Fibroblast of skin of left biceps (primary cell): ENCODE data around the gene LOXHD1.

Source experiments
- DNase-seq, 2 experiments: peaks; one replicate each; pipeline ENCODE4 v3.0.0-alpha.2; 2013; ENCODE audit warnings: low read depth in 2 of 2

Gene LOXHD1

DNA sequence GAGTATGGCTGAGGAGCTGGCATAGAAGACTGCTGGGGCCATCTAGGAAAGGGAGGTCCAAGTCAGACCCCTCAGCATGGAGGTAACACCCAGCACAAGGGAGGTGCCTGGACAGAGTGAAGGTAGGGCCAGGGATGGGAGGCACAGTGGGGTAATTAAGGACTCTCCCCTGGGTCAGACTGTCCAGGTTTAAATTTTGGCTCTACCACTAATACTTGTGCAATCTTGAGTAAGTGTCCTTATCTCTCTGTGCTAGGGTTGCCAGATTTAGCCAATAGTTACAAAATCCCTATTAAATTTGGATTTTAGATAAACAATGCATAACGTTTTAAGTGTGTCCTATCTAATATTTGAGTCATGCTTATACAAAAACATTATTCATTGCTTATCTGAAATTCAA is 109.5 kb downstream of the LOXHD1 start:
- DNase-seq = no peak

DNA sequence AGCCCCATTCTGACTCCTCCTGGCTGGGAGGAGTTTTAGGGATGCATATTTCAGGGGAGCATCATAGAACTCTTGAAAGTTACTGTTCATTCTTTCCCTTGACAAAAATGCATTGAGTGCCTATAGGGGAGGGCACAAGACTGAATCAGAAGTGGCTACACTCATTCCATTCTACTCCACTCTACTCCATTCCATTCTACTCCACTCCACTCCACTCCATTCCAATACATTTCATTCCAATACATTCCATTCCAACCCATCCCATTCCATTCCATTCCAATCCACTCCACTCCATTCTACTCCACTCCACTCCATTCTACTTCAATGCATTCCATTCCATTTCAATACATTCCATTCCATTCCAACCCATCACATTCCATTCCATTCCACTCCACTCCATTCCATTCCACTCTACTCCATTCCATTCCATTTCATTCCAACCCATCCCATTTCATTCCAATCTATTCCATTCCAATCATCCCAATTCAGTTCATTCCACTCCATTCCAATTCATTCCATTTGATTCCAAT is 110.8 kb downstream of the LOXHD1 start:
- no peak for DNase-seq

DNA sequence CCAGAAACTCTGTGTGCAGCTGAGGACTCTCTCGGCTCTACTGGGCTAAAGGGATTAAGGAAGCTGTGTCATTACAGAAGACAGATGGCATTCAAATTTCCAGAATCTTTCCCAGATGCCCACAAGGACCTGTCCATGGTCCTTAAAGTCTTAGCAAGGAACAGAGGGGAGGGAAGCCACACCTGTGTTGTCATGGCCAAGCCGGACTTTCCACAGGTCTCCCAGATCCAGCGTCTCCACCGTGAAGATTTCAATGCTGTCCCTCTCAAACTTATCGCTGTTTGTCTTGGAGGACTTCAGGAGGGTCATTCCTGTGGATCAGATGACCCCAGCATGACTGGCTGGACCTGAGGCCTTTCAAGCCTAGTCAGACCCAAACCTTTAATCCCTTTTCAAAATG is 114.5 kb downstream of the LOXHD1 start:
- DNase-seq = no peak

GRCh38 chr18:46541626-46542189 is 115.3 kb downstream of the LOXHD1 start:
- no peak for DNase-seq

DNA sequence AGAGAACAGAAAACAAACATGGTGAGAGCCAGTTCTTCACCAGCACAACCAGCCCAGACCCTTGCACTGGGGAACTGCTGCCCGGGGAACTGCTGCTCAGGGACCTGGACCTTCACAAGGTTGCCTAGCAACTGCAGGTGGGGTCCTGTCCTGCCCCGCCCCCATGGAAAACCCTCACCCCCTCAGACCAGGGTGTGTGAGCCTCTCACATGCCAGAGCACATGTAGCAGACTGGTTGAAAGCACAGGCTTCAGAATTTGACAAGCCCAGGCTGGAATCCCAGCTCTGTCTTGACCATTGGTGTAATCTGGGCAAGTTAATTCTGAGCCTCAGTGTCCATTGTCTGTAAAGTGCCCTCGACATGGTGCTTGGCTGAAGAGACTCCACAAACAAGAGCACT is 118.6 kb downstream of the LOXHD1 start:
- DNase-seq = no peak

- DNase-seq = no peak
Observed at GRCh38 chr18:46536215-46536874, 120.7 kb downstream of the LOXHD1 start.

DNA sequence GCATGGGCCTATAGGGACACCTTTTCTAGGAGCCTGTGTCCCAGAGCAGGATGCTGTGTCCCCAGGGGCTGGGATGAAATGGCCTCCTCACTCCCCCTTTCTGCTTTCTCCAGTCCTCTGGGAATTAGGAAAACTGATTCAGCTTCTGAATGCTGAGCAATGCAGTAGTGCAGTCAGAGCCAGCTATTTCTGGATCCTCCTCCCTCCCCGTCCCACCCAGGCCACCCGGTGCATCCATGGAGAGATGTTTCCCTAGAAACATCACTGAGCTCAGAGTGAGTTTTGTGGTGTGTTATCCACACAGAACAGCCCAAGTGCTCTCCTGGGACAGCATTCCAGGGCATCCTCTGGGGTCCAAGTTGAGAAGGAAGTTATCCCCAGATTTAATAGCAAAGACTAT is 125.5 kb downstream of the LOXHD1 start:
- no peak for DNase-seq

DNA sequence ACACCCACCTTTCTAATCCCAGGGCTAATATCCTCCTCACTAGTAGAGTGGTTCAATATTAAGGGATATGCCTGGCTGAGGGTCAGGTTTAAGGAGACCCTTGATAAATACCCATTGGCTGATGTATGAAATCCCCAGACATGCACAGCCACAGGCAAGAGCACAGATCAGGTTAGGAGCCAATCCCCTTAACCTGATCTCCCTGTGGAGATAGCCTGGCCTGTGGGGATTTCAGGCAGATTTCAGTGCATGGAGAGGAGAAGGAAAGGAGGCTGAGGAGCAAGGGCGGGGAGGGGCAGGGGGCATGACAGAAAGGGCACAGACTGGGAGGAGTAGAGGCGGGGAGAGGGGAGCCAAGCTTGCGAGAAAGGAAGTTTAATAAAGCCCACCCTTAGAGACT is 129.0 kb downstream of the LOXHD1 start:
- no peak for DNase-seq

DNA sequence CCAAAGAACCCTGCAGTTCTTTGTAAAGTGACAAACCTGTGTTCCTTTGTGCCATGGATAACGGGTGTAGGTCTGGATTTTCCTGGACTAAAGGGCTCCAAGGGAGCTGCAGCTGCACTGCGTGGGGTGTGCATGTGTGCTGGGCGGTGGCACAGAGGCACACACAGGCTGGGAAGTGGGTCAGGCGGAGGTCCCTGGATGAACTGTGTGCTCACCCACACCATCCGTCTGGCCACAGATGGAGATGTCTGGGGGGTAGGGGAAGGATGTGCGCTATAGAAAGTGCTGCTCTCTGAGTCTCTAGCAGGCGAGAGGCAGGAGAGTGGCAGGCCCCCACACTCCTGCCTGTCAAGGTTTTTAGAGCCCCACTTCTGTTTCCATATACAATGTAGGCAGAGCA is 137.2 kb downstream of the LOXHD1 start:
- no peak for DNase-seq

DNA sequence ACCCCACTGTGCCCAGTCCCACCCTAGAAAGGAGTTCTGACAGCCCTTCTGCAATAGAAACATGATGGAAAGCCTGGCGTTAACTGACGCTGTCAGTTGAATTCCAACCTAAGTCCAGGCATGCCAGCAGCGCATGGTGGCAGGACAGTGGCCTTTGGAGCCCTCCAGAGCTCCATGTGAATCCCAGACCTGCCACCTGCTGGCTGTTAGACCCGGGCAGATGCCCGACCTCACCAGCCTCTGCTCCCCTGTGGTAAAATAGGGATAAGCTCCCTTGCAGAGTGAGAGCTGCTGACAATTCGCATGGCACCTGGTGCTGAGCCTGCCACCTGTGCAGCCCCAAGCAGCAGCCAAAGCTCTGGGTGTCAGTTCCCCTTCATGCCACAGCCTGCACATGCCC is 138.6 kb downstream of the LOXHD1 start:
- no peak for DNase-seq

DNA sequence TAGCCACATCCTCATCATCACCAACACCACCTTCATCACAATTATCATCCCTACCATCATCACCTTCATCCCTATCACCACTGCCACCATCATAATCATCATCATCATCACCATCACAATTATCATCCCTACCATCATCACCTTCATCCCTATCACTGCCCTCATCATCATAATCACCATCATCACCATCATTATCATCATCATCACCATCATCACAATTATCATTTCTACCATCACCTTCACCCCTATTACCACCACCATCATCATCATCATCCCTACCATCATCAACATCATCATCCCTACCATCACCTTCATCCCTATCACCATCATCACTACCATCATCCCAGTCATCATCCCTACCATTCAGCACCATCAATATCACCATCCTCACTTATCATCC is 140.5 kb downstream of the LOXHD1 start:
- no peak for DNase-seq

DNA sequence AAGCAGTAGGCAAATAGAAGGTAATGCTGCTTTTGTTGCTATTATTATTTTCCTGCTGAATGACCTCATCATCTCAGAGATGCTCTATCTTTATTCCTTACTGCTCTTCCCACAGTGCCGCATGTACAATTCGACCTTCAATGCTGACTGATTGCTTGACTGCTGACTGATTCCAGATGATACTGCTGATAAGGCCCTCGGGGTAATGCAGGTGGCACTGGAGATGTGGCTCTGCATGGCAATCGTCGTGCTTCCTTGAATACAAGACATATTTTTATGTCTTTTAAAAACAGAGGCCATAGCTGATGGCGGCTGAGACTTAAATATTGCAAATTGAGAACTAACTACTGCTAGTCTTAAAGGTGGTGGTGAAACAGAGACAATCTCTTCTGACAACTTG is 146.6 kb downstream of the LOXHD1 start:
- DNase-seq = no peak

DNA sequence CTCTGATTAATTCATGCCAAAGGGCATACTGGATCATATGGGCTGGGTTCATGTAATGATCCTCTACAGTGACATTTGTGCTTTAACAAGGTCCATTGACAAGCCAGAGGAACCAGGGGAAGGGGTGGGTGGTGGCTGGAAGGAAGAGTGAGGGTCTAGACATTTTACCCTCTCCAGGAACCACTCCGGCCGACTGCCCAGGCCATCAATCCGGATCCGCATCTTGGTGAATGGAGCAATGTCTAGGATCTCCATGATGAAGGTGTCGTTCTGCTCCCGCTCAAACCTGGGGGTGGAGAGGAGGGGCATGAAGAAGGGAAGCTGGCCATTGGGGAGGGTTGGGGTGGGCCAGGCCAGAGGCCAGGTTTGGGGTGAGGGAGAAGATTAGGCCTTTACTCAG is 147.5 kb downstream of the LOXHD1 start:
- DNase-seq = no peak

- no peak for DNase-seq
Observed at GRCh38 chr18:46506974-46507586, 149.9 kb downstream of the LOXHD1 start.

- DNase-seq = no peak
Observed at GRCh38 chr18:46502444-46502843, 154.6 kb downstream of the LOXHD1 start.

DNA sequence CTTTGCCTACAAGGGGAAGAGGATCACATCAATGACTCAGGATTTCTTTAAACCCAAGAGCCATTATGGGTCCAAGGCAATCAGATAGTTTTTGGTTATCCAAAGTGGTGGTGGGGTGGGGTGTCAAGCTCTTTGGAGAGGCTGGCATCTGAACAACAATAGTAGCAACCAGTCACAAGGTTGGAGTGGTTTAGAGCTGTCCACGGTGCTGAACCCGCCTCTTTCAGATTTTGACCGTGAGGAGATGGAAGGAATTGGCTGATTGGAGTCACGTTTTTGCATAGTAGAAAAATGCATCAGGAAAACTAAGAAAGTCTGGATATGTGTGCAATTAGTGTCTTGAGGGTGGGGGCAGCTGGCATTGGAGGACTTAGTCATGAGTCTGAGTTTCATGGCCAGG is 159.9 kb downstream of the LOXHD1 start:
- DNase-seq = no peak

DNA sequence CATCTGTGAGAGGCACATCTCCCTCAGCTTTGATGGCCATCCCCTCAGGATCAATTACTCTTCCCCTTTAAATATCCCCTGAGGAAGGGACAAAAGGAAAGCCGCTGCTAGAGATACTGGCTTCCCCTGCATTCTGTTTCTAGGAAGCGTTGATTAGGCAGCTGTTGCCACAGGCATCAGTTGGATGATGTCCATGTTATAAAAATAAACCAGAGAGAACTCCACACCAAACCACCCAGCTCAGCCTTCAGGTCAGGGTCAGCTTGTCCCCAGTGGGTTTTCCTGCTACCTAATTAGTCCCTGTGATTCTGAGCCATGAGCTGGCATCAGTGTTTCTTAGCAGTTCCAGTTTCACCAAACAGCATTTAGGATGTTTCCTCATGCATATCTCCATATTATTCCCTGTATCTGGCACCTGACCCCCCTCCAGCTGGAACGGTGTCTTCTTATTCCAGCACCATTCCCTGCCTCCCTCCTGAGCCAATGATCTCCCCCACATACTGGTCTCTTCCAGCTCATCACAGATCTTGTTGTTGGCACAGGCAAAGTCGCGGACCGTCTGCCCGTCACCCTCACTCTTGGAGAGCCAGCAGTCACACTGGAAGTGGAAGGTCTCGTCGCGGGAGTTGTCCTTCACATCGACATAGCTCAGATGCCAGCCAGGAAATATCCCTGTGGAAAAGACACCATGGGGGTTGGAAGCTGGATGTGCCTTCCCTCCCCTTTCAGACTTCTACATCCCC is 168.4 kb downstream of the LOXHD1 start:
- no peak for DNase-seq

- no peak for DNase-seq
Observed at GRCh38 chr18:46485675-46486194, 171.3 kb downstream of the LOXHD1 start.

DNA sequence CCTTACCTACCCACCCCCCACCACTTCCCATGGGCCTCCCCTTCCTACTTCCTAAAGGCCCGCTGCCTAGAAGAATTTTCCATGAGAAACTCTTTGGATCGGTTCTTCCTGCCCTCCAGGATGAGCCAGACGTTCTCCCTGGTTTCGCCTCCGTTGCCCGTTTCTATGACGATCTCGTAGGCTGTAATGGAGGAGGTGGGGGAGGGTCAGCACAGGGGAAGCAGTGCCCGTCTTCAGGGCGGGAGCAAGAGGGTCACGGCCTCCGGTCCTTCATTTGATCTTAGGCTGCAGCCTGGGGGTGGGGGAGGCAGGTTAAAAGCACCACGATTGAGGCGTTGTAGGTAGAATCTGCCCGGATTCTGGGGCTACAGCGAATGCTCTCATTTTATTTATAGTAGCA is 172.0 kb downstream of the LOXHD1 start:
- no peak for DNase-seq

- DNase-seq = no peak
Observed at GRCh38 chr18:46482831-46483230, 174.2 kb downstream of the LOXHD1 start.

GRCh38 chr18:46481847-46482245 is 175.2 kb downstream of the LOXHD1 start:
- DNase-seq = no peak
